ENCODE measurements around the gene SLC16A10. TPM values are rescaled to one million over a fixed set of nuclear protein-coding genes. Genes with fewer than 3 reads are reported as not detected.
A peak's percentile ranks its signal among the peaks of the same experiment; 100 is the strongest.

SLC16A10 gene
- total RNA-seq, 4 donors from 2014 or later, result 18.7 to 35.8 (median 22.1) TPM

DNA sequence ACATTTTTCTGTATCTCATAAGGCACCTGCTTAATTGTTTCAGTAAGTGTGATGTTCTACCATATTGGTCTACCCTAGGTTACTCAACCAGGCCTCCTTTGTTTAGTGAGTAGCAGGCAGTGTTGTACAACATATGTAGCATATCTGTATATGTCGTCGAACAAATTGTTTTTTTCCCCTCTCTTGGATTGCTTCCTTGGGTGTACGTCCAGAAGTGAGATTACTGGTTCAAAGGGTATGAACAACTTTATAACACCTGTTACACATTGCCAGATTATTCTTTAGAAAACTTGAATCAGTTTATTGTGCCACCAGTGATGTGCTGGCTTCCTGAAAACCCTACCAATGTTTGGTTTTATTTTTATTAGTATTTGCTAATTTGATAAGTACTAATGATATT lies 14.7 kb downstream of the SLC16A10 start:
- Histone ChIP-seq H3K27me3 (no peaks in the 10 kb centered on the region), H3K9me3 (no peaks in the 10 kb centered on the region), H3K27ac (no peak overlapping the region), H3K36me3 (no peaks in the 10 kb centered on the region), H3K4me3 (replicated peaks in 1 of 3) (no peak overlapping the region), H3K4me1 (peaks cover 9 to 12% of the 10 kb centered on the region in 2 donors)
- WGBS, 2 donors, result 97 to 98% methylated on average over 3 of the region's 3 CpGs
- intact Hi-C loops (cut with DNase I), result no loop called here
- TF ChIP-seq POLR2A (IDR thresholded peaks at IDR 0.05) (no peak), CTCF (IDR thresholded peaks at IDR 0.05) (no peak)
- DNase-seq, result no peak

DNA sequence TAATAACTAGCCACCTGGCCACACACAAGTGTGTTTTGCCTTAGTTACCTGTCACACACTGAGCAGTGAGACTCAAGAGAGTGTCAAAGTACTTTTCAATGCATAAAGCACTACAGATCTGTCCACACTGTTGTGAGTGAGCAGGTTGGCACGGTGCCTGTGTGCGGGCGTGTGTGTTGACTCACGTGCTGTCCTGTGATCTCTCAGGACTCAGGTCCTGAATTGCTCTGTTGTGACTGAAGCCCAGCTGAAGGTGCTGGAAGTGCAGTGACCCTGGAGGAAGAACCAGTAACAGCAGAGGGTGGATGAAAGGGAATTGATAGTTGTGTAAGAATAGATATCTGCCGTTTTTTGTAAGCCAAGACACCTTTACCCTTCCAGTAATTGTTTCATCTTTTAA lies 18.3 kb downstream of the SLC16A10 start:
- TF ChIP-seq POLR2A (IDR thresholded peaks at IDR 0.05) (no peak), CTCF (IDR thresholded peaks at IDR 0.05) (peak in 3 of 6 experiments; percentile 35 to 52 (median 42))
- intact Hi-C loops (cut with DNase I), result no loop called here
- H3K4me3 ChIP-seq (replicated peaks in 1 of 3), result no peak overlapping the region
- H3K36me3 ChIP-seq, result no peaks in the 10 kb centered on the region
- H3K27ac ChIP-seq, result peak overlapping the region in 2 of 3 donors; percentile 39 to 65
- no peaks in the 10 kb centered on the region for H3K27me3 ChIP-seq
- H3K9me3 ChIP-seq, result no peaks in the 10 kb centered on the region
- 16 to 30% methylated on average over 4 to 5 of the region's 5 CpGs for WGBS, 2 donors
- DNase-seq, result peak; percentile 97
- peaks cover 8 to 12% of the 10 kb centered on the region in 2 donors for H3K4me1 ChIP-seq

GRCh38 chr6:111107589-111107988 lies 20.3 kb downstream of the SLC16A10 start:
- H3K36me3 ChIP-seq, result no peaks in the 10 kb centered on the region
- TF ChIP-seq CTCF (IDR thresholded peaks at IDR 0.05), result no peak
- no peak for TF ChIP-seq POLR2A (IDR thresholded peaks at IDR 0.05)
- H3K4me1 ChIP-seq, result peaks cover 8 to 12% of the 10 kb centered on the region in 2 donors
- no peaks in the 10 kb centered on the region for H3K27me3 ChIP-seq
- H3K27ac ChIP-seq, result no peak overlapping the region
- H3K4me3 ChIP-seq (replicated peaks in 1 of 3), result no peak overlapping the region
- intact Hi-C loops (cut with DNase I), result no loop called here
- no peaks in the 10 kb centered on the region for H3K9me3 ChIP-seq
- WGBS, 2 donors, result 97 to 100% methylated on average over 1 of the region's 1 CpG
- DNase-seq, result no peak

DNA sequence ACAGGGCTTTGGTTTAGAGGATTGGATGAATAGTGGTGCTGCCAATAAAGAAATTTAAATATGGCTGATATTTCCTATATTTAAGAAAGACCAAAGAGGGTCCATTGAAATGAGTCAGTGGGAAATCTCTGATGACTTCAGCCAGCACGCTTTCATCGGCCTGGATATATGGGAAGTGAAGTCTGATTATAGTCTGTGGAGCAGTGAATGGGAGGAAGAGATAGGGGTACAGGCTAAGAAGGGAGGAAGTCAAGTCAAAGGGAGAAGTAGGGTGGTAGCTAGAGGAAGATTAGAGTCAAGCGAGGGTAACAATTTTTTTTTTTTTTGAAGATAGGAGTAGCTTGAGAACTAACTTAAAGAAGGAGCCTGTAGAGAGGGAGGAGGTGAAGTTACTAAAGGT lies 22.7 kb downstream of the SLC16A10 start:
- Histone ChIP-seq H3K4me3 (replicated peaks in 1 of 3) (no peak overlapping the region), H3K9me3 (no peaks in the 10 kb centered on the region), H3K27ac (no peak overlapping the region), H3K27me3 (no peaks in the 10 kb centered on the region), H3K4me1 (peaks cover 16 to 24% of the 10 kb centered on the region in 2 donors), H3K36me3 (no peaks in the 10 kb centered on the region)
- intact Hi-C loops (cut with DNase I), result no loop called here
- 81 to 89% methylated on average over 3 of the region's 3 CpGs for WGBS, 2 donors
- no peak for TF ChIP-seq POLR2A (IDR thresholded peaks at IDR 0.05)
- TF ChIP-seq CTCF (IDR thresholded peaks at IDR 0.05), result no peak
- DNase-seq, result no peak

DNA sequence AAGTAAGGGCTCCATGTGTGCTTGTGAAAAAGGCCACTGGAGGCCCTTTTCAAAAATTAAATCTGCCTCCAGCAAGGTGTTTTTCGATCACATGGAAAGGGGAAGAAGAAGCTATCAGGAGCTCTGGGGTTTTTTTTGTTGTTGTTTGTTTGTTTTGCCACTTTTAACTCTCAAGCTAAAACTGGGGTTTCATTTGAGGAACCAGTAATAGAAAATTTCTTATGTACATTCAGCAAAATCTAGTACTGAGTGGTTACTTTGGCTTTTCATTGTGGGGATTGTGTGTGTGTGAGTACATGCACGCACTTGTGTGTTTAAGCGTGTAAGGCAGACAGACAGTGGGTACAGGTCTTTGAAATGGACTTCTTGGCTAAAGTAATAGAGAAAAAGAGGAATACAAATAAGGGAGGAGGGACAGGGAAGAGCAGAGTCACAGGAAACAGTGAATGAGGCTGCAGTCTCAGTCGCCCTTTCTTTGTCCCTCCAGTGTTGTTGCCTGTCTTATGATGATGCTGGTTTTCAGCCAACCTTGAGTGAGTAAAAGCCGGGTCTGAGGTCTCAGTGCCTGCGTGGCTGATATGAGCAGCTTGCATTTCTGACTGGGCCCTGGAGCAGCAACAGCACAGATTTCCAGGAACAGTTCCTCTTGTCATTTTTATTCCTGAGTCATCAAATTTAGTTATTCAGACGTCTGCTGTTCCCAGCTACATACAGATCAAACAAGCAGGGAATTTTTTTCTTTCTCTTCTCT lies 26.2 kb downstream of the SLC16A10 start:
- TF ChIP-seq CTCF (IDR thresholded peaks at IDR 0.05) (no peak), POLR2A (IDR thresholded peaks at IDR 0.05) (no peak)
- H3K4me3 ChIP-seq (replicated peaks in 1 of 3), result no peak overlapping the region
- no peaks in the 10 kb centered on the region for H3K9me3 ChIP-seq
- H3K4me1 ChIP-seq, result peaks cover 8 to 12% of the 10 kb centered on the region in 2 donors
- peak; percentile 40 to 54 for DNase-seq
- intact Hi-C loops (cut with DNase I), result no loop called here
- peak overlapping the region in 1 of 3 donors; percentile 60 for H3K27ac ChIP-seq
- WGBS, 2 donors, result 47 to 53% methylated on average over 7 of the region's 7 CpGs
- no peaks in the 10 kb centered on the region for H3K36me3 ChIP-seq
- no peaks in the 10 kb centered on the region for H3K27me3 ChIP-seq

Measured in thyroid gland (tissue), 4 donors.